Measurements from ENCODE around the gene RIMS1. TPM values are rescaled to one million over a fixed set of nuclear protein-coding genes. Genes with fewer than 3 reads are reported as not detected.
"Not testable (repeated sequence)": the region's sequence is repeated elsewhere in the genome, so short reads cannot be mapped to it uniquely, and the experiment has no call there.

RIMS1 gene
- total RNA-seq, 1 experiment from 2014 or later, result not detected

DNA sequence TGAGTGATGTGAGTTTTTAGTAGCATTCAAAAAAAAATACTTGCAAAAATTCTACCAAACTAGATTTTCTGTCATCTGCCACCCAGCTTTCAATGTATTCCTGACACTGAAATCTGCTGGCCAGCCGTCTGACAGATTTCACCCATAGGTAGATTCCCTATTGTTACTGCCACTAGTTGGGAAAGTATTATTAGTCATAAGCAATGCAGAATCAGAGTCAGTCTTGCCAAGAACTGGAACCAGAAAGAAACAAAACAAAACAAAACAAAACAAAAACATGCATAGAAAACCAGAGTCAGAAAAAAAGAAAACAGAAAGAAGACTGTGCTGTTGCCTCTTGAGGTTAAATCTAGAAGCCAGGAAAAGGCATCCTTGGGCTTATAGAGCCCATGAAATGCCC is 442.4 kb downstream of the RIMS1 start:
- no peak for DNase-seq (ENCODE audit: low read depth)

DNA sequence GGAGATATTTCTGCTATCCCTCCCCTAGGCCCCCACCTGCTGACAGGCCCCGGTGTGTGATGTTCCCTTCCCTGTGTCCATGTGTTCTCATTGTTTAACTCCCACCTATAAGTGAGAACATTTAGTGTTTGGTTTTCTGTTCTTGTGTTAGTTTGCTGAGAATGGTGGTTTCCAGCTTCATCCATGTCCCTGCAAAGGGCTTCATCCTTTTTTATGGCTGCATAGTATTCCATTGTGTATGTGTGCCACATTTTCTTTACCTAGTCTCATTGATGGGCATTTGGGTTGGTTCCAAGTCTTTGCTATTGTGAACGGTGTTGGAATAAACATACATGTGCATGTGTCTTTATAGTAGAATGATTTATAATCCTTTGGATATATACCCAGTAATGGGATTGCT is 448.9 kb downstream of the RIMS1 start:
- DNase-seq (ENCODE audit: low read depth), result not testable (repeated sequence)

DNA sequence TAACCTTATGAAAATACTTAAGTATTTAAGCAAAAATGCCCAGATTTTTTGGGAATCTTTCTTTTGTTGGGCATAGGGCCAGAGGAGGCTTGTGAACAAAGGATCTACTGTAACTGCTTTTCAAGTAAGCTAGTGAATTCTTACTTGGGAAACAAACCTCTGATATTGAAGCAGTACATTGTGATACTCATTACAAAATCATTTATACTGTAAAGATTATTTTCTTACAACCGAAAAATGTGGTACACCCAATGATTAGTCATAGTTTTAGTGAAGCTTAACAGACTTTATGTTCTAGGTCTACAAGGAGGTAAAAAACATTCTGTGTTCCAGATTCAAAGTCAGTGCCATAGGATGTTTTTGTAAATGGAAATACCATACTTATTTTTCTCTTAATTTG is 462.6 kb downstream of the RIMS1 start:
- no peak for DNase-seq (ENCODE audit: low read depth)

DNA sequence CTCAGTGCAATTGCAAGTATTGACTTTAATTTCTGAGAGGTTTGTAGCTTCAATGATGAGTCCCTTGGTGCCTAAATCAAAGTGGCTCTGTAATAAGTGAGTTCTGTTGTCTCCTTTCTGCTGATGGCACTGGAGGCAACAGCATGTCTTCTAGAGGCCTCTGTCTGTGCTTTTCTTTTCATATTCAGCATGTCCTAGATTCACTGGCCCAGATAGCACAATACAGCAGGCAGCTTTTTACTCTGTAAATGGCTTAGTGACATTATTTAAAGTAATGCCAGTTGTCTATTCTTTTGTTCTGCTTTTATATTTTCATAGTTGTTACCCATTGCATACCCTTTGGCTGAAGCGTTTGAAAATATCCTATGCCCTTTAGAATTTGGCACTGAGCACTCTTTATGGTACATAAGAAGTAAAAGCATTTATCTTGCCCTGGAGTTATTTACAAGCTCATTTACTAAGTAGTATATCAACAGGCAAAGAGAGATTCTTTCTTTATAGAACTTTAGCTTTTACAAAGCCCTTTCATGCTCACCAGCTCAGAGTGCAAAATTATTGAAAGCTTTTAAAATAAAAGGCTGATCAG is 464.0 kb downstream of the RIMS1 start:
- DNase-seq (ENCODE audit: low read depth), result no peak

DNA sequence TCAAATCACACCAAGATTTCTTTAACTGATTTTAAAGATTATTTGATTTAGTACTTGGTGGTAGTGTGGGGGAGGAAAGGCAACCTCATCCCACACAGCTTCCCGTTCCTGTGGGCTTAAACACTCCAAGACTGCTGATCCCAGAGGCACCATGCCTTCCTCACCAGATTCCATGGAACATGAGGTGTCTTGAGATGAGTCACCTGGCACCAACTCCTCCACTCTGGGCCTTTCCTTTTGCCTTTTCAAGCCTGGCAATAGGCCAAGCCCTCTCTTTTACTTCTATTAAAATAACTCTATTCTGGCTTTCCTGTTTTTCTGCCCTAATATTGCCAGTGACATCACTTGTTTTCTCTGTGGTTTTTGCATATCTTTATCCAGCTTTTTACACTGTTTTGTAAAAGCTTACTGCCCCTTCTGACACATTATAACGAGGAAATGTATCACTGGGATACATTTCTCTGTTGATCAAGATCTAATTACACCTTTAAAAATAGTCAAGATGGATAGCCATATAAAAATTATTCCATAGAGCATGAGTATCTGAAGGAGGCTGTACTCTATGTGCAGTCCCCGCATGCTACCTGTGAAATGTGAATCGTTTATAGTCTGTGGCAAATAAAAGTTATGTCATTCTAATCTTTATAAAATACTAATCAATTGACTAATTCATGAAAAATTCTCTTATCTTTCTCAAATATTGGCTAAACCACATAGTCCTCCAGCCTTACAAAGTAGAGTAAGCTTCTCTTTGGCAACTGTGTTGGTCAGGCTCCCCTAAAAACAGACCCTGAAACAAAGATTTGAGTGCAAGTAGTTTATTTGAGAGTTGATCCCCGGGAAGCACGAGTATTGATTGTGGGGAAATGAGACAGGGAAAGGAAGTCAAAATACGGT is 477.7 kb downstream of the RIMS1 start:
- DNase-seq (ENCODE audit: low read depth), result peak; percentile 82

GRCh38 chr6:72365773-72366172 is 479.4 kb downstream of the RIMS1 start:
- no peak for DNase-seq (ENCODE audit: low read depth)

DNA sequence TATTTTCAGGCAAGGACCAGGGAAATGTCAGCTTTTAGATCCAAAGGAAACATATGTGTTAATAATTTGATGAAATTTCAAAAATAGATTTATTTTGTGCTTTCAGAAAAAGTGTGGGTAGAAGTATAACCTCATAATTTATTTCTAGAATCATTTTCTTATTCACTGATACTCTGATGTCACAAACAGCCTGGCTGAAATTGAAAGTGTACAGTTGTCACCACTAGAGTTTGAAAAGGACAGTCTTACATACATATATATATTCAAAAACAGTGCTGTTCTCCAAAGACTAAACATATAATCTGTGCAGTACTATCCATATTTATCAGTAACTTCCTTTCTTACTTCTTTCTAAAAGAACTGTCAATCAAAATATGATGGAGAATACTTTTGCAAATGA is 481.1 kb downstream of the RIMS1 start:
- DNase-seq (ENCODE audit: low read depth), result no peak

- DNase-seq (ENCODE audit: low read depth), result no peak
Observed at GRCh38 chr6:72371473-72371872, 485.1 kb downstream of the RIMS1 start.

DNA sequence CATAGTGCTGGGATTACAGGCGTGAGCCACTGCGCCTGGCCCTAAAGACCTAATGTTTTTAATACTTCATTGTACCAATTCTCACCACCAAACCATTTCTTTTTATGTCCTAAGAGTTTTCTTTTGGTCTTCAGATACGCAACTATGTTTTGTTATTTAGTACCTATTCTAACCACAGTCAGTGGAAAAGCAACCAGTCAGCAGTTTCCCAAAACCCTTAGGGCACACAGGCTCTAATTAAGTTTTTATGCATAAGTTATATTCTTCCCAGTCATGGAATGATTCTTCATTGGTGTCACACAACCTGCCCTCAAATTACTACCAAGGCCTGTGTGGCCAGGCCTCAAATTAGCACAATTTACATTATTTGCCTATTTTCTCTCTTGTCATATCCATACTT is 487.8 kb downstream of the RIMS1 start:
- DNase-seq (ENCODE audit: low read depth), result no peak

GRCh38 chr6:72374857-72375256 is 488.5 kb downstream of the RIMS1 start:
- DNase-seq (ENCODE audit: low read depth), result no peak

GRCh38 chr6:72376736-72377135 is 490.4 kb downstream of the RIMS1 start:
- DNase-seq (ENCODE audit: low read depth), result no peak

GRCh38 chr6:72381076-72381475 is 494.7 kb downstream of the RIMS1 start:
- DNase-seq (ENCODE audit: low read depth), result no peak

DNA sequence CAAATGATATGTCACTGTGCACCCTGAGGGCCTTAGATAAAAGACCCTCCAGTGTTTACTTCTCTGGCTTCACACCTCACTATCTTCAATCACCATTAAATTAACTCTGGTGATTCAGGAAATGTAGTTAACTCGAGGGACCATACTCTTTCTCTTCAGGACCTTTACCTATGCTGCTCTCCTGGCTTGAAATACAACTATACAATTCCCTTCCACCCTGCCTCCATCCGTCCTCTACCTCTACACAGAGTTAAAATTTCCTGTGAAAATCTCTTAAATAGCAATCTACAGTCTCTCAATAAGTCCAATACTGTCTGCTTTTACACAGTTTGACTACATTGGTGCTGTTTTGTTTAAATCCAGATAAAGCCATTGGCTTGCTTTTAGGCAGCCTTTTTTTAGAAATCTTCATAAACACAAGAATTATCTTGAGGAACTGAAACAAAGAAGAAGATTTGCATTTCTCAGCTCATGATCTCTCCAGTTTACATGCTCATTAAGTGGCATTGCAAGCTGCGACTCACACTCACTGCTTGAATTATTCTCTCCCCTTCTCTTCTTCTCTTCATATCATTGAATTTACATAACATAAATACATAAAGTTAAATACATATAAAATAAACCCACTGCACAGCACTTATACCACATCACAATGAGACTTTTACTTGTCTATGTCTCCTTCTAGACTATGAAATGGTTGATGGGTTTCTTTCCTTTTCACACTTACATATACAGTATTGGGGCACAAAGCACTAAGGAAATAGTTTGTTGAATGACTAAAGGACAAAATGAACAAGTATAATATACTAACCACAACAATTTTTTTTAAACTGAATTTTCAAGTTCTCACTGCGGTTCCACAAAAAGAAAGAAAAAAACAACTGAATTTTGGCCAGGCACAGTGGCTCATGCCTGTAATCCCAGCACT is 496.5 kb downstream of the RIMS1 start:
- DNase-seq (ENCODE audit: low read depth), result no peak

GRCh38 chr6:72386324-72386723 is 500.0 kb downstream of the RIMS1 start:
- DNase-seq (ENCODE audit: low read depth), result no peak

- DNase-seq (ENCODE audit: low read depth), result no peak
Observed at GRCh38 chr6:72389698-72390097, 503.3 kb downstream of the RIMS1 start.

- DNase-seq (ENCODE audit: low read depth), result no peak
Observed at GRCh38 chr6:72390548-72390947, 504.2 kb downstream of the RIMS1 start.

DNA sequence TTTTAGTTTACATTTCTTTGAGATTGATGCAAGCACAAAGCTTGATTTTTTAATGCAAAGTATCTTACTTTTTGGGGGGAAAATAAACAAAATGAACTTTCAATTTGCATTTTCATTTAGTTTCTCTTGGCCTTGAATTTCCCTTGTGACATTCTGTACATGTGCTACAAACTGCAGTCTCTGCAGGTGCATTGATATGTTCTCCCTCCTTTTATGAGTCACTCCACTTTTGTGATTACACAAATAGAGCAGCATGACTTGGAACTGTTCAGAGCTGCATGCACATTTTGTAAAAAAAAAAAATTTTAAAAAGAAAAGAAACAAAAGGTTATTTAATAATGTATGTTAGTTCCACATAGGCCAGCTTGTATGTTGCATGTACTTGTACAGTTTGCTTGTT is 515.5 kb downstream of the RIMS1 start:
- no peak for DNase-seq (ENCODE audit: low read depth)

DNA sequence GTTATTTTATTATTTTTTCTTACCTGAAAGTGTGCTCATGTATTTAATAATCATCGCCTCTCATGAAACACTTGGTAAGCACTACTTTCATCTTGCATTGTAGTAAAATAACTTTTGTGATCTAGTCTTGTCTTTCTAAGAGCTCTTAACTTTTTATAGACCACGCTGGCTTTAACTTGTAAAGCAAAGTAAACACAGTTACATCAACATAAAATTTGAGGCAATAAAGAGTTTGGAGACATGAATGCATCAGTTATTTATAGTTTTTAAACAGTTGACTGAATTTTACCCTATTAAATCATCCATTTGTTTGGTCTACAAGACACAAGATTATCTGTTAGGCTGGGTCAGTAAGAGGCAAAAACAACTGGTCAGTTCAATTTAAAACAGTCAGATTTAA is 517.1 kb downstream of the RIMS1 start:
- no peak for DNase-seq (ENCODE audit: low read depth)

- no peak for DNase-seq (ENCODE audit: low read depth)
Observed at GRCh38 chr6:72406517-72406916, 520.2 kb downstream of the RIMS1 start.

- no peak for DNase-seq (ENCODE audit: low read depth)
Observed at GRCh38 chr6:72410769-72411168, 524.4 kb downstream of the RIMS1 start.

DNA sequence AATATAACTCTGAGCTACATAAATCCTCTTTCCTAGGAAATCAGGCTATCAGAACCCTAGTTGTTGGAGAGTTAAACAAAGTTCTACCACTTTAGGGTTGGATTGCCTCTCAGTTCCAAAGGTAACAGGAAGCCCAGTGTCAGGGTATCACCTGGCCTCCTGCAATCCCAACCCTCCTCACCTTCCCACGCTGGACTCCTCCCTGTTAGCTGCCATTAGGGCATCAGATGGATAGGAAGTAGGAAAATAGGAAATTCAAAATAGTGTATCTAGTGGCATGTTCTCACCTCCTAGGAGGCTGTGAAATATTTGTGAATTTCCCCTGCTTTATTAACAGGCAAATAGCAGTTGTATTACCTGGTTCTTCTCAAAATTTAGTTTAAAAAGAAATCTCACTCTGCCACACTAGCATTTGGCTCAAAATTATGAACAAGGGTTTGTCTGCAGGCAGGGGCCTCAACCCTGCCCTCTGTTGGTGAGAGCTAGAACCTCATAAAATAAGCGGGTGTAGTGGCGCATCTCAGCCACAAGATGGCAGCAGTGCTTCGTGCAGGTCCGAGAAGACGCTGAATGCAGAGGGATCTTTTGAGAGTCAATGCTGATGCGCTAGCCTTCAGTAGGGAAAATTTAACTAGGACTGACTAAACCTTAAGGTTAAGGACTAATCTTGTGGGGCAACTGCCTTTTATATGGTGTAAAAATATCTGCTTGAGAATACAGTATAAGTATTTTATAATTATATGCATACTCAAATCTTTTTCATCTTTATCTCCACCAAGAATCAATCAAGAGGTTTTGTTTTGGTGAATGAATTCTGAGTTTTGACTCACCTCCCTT is 525.7 kb downstream of the RIMS1 start:
- DNase-seq (ENCODE audit: low read depth), result peak; percentile 59

DNA sequence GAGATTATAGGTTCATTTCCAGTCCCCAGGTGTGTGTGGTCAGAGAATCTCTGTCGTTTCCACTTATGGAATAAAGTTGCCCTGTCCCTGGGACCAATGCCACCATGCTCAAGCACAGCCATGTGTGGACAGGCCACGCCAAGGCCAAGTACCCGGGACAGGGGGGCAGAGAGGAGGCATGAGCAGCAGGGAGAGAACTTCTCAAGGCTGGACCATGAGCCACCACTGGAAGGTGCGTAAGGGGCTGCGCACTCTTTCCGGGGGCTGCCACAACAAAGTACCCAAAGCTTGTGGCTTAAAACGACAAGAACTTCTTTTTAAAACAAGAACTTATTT is 526.3 kb downstream of the RIMS1 start:
- no peak for DNase-seq (ENCODE audit: low read depth)

Data from RPMI7951 (cell line).